ENCODE measurements around the gene TRAF2.

TRAF2 gene

GRCh38 chr9:136928591-136928990 lies 42.3 kb downstream of the TRAF2 start:
- TF ChIP-seq, protein P1, sequence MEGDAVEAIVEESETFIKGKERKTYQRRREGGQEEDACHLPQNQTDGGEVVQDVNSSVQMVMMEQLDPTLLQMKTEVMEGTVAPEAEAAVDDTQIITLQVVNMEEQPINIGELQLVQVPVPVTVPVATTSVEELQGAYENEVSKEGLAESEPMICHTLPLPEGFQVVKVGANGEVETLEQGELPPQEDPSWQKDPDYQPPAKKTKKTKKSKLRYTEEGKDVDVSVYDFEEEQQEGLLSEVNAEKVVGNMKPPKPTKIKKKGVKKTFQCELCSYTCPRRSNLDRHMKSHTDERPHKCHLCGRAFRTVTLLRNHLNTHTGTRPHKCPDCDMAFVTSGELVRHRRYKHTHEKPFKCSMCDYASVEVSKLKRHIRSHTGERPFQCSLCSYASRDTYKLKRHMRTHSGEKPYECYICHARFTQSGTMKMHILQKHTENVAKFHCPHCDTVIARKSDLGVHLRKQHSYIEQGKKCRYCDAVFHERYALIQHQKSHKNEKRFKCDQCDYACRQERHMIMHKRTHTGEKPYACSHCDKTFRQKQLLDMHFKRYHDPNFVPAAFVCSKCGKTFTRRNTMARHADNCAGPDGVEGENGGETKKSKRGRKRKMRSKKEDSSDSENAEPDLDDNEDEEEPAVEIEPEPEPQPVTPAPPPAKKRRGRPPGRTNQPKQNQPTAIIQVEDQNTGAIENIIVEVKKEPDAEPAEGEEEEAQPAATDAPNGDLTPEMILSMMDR (IDR thresholded peaks at IDR 0.05; ENCODE audit: insufficient read depth, low read length, missing control alignments), result no peak
- DNase-seq (ENCODE audit: low read depth, low spot score), result no peak
- no peak overlapping the region for H3K4me3 ChIP-seq (ENCODE audit: low read depth, low read length)
- ChIA-PET POLR2A (no interaction called here), CTCF (no interaction called here)

- ChIA-PET POLR2A (no interaction called here), CTCF (interaction anchor here (0.6 to 1.8 kb wide), 3 partner anchors 14 to 105 kb away, joined by 3 to 6 read pairs (median 5); partner anchors contain the start of gene FBXW5)
- no peak for DNase-seq (ENCODE audit: low read depth, low spot score)
- H3K4me3 ChIP-seq (ENCODE audit: low read depth, low read length), result no peak overlapping the region
- TF ChIP-seq, protein P1 (IDR thresholded peaks at IDR 0.05; ENCODE audit: insufficient read depth, low read length, missing control alignments), result no peak
Observed at GRCh38 chr9:136930014-136930413, 43.7 kb downstream of the TRAF2 start.

DNA sequence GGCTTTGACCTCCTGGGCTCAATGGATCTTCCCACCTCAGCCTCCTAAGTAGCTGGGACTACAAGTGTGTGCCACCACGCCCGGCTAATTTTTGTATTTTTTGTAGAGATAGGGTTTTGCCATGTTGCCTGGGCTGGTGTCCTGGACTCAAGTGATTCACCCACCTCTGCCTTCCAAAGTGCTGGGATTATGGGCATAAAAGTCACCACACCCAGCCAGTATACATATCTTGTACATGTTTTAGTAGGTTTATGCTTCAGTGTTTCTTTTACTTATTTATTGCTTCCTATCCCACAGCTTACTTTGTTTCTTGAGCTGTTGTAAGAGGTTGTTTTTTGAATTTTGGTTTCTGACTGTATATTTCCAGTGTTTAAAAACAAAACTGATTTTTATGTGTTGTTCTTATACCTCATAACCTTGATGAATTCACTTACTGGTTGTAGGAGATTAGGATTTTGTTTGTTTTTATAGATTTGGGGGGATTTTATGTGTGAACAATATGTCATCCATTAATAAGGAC lies 45.4 kb downstream of the TRAF2 start:
- POLR2A ChIA-PET, result no interaction called here
- TF ChIP-seq, protein P1 (IDR thresholded peaks at IDR 0.05; ENCODE audit: insufficient read depth, low read length, missing control alignments), result no peak
- DNase-seq (ENCODE audit: low read depth, low spot score), result no peak
- CTCF ChIA-PET, result interaction anchor here (0.7 to 1.8 kb wide), 3 partner anchors 12 to 16 kb away, joined by 3 to 6 read pairs (median 3); partner anchors contain the start of gene FBXW5
- H3K4me3 ChIP-seq (ENCODE audit: low read depth, low read length), result no peak overlapping the region

GRCh38 chr9:136934277-136934676 lies 48.0 kb downstream of the TRAF2 start:
- CTCF ChIA-PET, result interaction anchor here (1.4 kb wide), 1 partner anchor 11 kb away, joined by 5 read pairs; the partner anchor contains the start of gene C8G
- POLR2A ChIA-PET, result no interaction called here
- TF ChIP-seq, protein P1 (IDR thresholded peaks at IDR 0.05; ENCODE audit: insufficient read depth, low read length, missing control alignments), result no peak
- H3K4me3 ChIP-seq (ENCODE audit: low read depth, low read length), result no peak overlapping the region
- no peak for DNase-seq (ENCODE audit: low read depth, low spot score)

- H3K4me3 ChIP-seq (ENCODE audit: low read depth, low read length), result no peak overlapping the region
- CTCF ChIA-PET, result interaction anchor here (0.7 to 1.7 kb wide), 3 partner anchors 9 to 493 kb away, joined by 3 to 6 read pairs (median 6); partner anchors contain the start of gene C8G
- POLR2A ChIA-PET, result no interaction called here
- TF ChIP-seq, protein P1 (IDR thresholded peaks at IDR 0.05; ENCODE audit: insufficient read depth, low read length, missing control alignments), result no peak
- DNase-seq (ENCODE audit: low read depth, low spot score), result no peak
Observed at GRCh38 chr9:136935651-136936050, 49.3 kb downstream of the TRAF2 start.

DNA sequence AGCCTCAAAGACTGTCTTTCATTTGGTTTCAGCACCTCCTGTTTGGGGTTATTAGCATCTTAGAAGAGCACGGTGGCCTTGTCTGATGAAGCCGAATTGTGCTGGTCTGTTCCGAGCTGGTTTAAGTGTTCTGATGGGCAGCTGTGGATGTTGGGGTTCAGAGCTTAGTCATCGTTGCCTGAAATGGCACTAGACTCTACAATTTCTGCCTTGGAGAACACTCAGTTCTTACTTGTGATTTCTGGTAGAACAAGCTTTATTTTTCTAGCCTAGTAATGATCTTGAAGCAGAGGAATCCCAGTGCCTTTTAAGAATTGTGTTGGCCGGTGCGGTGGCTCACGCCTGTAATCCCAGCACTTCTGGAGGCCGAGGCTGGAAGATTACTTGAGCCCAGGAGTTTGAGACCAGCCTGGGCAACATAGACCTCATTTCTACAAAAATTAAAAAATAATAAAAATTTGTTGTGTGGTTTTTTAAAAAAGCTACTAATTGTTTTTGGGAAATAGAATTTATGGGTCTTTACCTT lies 50.4 kb downstream of the TRAF2 start:
- no peak for DNase-seq (ENCODE audit: low read depth, low spot score)
- ChIA-PET CTCF (interaction anchor here (1.3 to 3.1 kb wide), 4 partner anchors 8 to 16 kb away, joined by 4 to 13 read pairs (median 6); partner anchors contain the start of gene C8G), POLR2A (interaction anchor here (0.9 kb wide), 1 partner anchor 11 kb away, joined by 6 read pairs; no protein-coding TSS in a partner anchor)

More for the DNA sequence above, 50.4 kb downstream of the TRAF2 start:
- TF ChIP-seq, protein P1 (IDR thresholded peaks at IDR 0.05; ENCODE audit: insufficient read depth, low read length, missing control alignments), result no peak
- no peak overlapping the region for H3K4me3 ChIP-seq (ENCODE audit: low read depth, low read length)

Measured in AG04449 (cell line).